WERI-Rb-1 (cell line): ENCODE results near the gene PCSK7.

Source experiments
- DNase-seq: peaks from one replicate; pipeline ENCODE4 v3.0.0-alpha.2; 2020
- H3K27ac ChIP-seq: fragments of 250-450 bp; sonication (Bioruptor Pico); 2 replicates; pipeline ENCODE4 v1.5.1; 2020; ENCODE audit warnings: mild to moderate bottlenecking, moderate library complexity
- H3K27me3 ChIP-seq: fragments of 250-450 bp; sonication (Bioruptor Pico); 2 replicates; pipeline ENCODE4 v1.5.1; 2021; ENCODE audit warnings: mild to moderate bottlenecking, low read depth, moderate library complexity; ENCODE audit not compliant: insufficient read depth, severe bottlenecking
- H3K36me3 ChIP-seq: fragments of 250-450 bp; sonication (Bioruptor Pico); 2 replicates; pipeline ENCODE4 v1.5.1; 2020; ENCODE audit warnings: mild to moderate bottlenecking, moderate library complexity
- H3K4me3 ChIP-seq: 2 replicates; pipeline ENCODE4 v1.5.1; 2011; ENCODE audit warnings: low read depth, mild to moderate bottlenecking, control low read depth, low read length
- H3K9me3 ChIP-seq: fragments of 250-450 bp; sonication (Bioruptor Pico); 2 replicates; pipeline ENCODE4 v1.5.1; 2021; ENCODE audit warnings: mild to moderate bottlenecking, moderate library complexity; ENCODE audit not compliant: severe bottlenecking
- CTCF ChIP-seq: IDR thresholded peaks from 2 replicates; pipeline ENCODE4 v1.5.1; 2011; ENCODE audit warnings: low read depth, mild to moderate bottlenecking, control low read depth, inconsistent platforms, low read length

PCSK7 gene

GRCh38 chr11:117229931-117230285 lies 2.0 kb downstream of the PCSK7 start:
- no peak for TF ChIP-seq CTCF
- Histone ChIP-seq H3K27ac (no peak overlapping the region), H3K36me3 (peaks cover 47% of the 10 kb centered on the region), H3K9me3 (no peaks in the 10 kb centered on the region), H3K27me3 (no peaks in the 10 kb centered on the region), H3K4me3 (no peak overlapping the region)
- DNase-seq = no peak

GRCh38 chr11:117229411-117229810 lies 2.5 kb downstream of the PCSK7 start:
- Histone ChIP-seq H3K27me3 (no peaks in the 10 kb centered on the region), H3K4me3 (no peak overlapping the region), H3K9me3 (no peaks in the 10 kb centered on the region), H3K36me3 (peaks cover 45% of the 10 kb centered on the region), H3K27ac (no peak overlapping the region)
- no peak for TF ChIP-seq CTCF
- no peak for DNase-seq

- DNase-seq = no peak
- Histone ChIP-seq H3K27me3 (no peaks in the 10 kb centered on the region), H3K9me3 (no peaks in the 10 kb centered on the region), H3K36me3 (peaks cover 54% of the 10 kb centered on the region), H3K27ac (no peak overlapping the region), H3K4me3 (no peak overlapping the region)
- no peak for TF ChIP-seq CTCF
Observed at GRCh38 chr11:117228091-117228490, 3.8 kb downstream of the PCSK7 start.

GRCh38 chr11:117226388-117227385 lies 5.2 kb downstream of the PCSK7 start:
- peaks cover 67% of the 10 kb centered on the region for H3K36me3 ChIP-seq
- no peaks in the 10 kb centered on the region for H3K27me3 ChIP-seq
- TF ChIP-seq CTCF = peak; percentile 80
- peak; percentile 43 for DNase-seq
- no peaks in the 10 kb centered on the region for H3K9me3 ChIP-seq
- no peak overlapping the region for H3K27ac ChIP-seq
- no peak overlapping the region for H3K4me3 ChIP-seq

DNA sequence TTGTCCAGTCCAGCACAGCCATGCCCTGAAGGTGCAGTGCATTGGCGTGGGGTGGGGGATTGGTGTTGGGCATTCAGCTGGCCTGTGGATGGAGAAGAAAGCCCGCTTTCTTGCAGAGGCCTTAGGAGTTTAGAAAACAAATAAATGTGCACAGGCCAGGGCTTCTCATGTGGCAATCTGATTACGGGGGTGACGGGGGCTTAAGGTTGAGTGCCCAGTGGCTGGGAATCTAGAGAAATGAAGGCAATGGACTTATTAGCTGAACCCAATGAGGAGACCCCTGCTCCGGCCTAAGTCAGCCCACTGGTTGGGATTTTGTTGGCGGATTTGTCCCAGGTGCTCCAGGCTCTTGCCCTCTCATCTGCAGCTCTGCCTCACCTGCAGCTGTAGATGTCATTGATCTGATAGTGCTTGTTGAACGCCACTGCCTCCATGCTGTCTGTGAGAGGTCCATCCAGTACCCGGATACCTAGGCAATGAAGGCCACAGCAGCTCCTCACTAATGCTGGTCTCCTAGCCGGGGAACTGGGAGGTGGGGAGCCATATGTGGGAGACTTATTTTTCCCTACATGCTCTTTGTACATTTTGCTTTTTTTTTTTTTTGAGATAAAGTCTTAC lies 6.2 kb downstream of the PCSK7 start:
- TF ChIP-seq CTCF = no peak
- H3K27ac ChIP-seq = no peak overlapping the region
- H3K36me3 ChIP-seq = peaks cover 75% of the 10 kb centered on the region
- DNase-seq = no peak
- no peaks in the 10 kb centered on the region for H3K9me3 ChIP-seq
- H3K4me3 ChIP-seq = no peak overlapping the region
- no peaks in the 10 kb centered on the region for H3K27me3 ChIP-seq
